ENCODE results near the gene GMPR. TPM values are rescaled to one million over a fixed set of nuclear protein-coding genes. Genes with fewer than 3 reads are reported as not detected.

Gene GMPR
- total RNA-seq, 1 experiment from 2014 or later, result 24.0 TPM

DNA sequence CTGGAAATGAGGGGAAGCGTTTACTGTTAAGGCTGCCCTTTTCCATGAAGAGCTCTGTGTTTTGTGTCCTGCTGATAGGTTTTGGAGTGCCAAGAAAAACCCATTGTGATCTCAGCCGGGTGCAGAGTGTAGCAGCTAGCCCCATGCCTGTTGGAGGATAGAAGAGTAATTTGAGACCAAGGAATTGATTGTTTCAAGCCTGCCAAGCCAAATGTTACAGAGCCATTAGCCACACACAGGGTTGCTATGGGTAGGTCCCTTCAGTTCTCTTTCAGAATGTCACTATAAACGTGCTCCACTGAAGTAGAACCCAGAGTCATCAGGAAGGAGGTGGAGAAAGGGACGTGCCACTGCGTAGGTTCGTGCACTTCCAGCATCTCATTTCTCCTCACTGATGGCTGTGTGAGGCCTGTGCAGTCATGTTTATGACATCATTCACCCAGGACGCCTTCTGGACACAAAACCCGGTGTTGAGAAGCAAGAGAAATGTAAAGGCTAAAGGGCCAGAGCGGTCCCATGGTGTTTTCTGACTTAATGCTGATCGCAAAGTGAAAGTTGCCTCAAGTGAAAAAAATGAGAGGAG lies 6.6 kb downstream of the GMPR start:
- Histone ChIP-seq H3K36me3 (ENCODE audit: control insufficient read depth in 1 of 2, insufficient read depth in 2 of 2, low read length in 2 of 2) (peaks cover under 1 to 8% of the 10 kb centered on the region in 2 experiments; a peak in 3 of 4 replicates), H3K9me2 (ENCODE audit: insufficient read depth) (no peaks in the 10 kb centered on the region), H3K4me1 (ENCODE audit: control insufficient read depth in 1 of 2, insufficient read depth in 2 of 2, low read length in 2 of 2) (peaks cover 3% of the 10 kb centered on the region in 2 experiments), H3K4me2 (ENCODE audit: low read length) (no peak overlapping the region), H3K27ac (ENCODE audit: low read depth, low read length) (no peak overlapping the region), H3K4me3 (replicated peaks in 1 of 2; ENCODE audit: low read depth in 1 of 2, low read length in 2 of 2) (no peak overlapping the region), H3K27me3 (ENCODE audit: insufficient read depth, low read length) (no peaks in the 10 kb centered on the region), H4K20me1 (ENCODE audit: insufficient read depth) (no peaks in the 10 kb centered on the region), H3K79me2 (ENCODE audit: insufficient read depth, low read length) (peaks cover 7% of the 10 kb centered on the region; the same call in 1 of the 2 replicates), H3K9ac (ENCODE audit: low read length) (no peak overlapping the region), H3K9me3 (ENCODE audit: control insufficient read depth in 1 of 2, insufficient read depth in 1 of 2, low read depth in 1 of 2, low read length in 2 of 2) (no peaks in the 10 kb centered on the region), H2AFZ (ENCODE audit: low read depth, low read length, poor library complexity, severe bottlenecking) (no peak overlapping the region)
- no TSS peak for BruUV-seq (replicated peaks)
- ChIA-PET POLR2A (no interaction called here), RAD21 (ENCODE audit: low non-redundant PET in 1 of 2, low total read pairs in 2 of 2, uncharacterized antibody in 2 of 2, unreplicated experiment in 2 of 2) (no interaction called here), CTCF (no interaction called here)
- no peak for ATAC-seq
- DNase-seq (ENCODE audit: low read depth, low spot score), result no peak
- intact Hi-C loops (cut with micrococcal nuclease), result no loop called here
- TF ChIP-seq YY1 (IDR thresholded peaks at IDR 0.05; ENCODE audit: extremely low read depth, insufficient replicate concordance, low read depth, low read length), result no peak
- no peak for TF ChIP-seq RAD21 (IDR thresholded peaks at IDR 0.05; ENCODE audit: low read depth)

DNA sequence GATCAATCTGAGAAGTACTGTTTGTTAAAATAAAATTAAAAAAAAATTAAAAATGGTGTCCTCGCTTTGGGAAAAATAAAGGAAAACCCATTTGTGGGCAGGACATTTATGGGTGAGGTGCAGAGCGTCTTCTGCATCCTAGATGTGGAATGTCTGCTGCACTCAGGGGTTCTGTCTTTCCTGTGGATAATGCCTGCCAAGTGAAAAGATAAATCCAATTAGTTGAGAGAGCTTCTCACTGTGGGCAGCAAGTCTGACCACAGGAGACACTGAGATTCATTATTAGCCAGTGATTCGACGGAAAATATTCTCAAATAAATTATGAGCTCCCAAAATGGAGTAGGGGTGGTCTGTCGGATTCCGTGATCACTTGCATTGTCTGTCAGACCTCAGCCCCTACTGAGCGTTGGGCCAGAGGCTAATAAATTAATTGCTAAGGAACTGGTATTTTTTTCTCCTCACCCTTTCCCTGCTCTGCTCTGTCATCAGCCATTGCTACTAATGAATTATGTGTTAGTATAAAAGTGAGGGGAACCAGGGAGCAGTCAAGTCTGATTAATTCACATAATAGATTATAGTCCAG lies 10.0 kb downstream of the GMPR start:
- CTCF ChIA-PET, result no interaction called here
- H3K4me3 ChIP-seq (replicated peaks in 1 of 2; ENCODE audit: low read depth in 1 of 2, low read length in 2 of 2), result no peak overlapping the region
- H2AFZ ChIP-seq (ENCODE audit: low read depth, low read length, poor library complexity, severe bottlenecking), result no peak overlapping the region
- H4K20me1 ChIP-seq (ENCODE audit: insufficient read depth), result no peaks in the 10 kb centered on the region
- intact Hi-C loops (cut with micrococcal nuclease), result no loop called here
- POLR2A ChIA-PET, result no interaction called here
- TF ChIP-seq, protein P1, sequence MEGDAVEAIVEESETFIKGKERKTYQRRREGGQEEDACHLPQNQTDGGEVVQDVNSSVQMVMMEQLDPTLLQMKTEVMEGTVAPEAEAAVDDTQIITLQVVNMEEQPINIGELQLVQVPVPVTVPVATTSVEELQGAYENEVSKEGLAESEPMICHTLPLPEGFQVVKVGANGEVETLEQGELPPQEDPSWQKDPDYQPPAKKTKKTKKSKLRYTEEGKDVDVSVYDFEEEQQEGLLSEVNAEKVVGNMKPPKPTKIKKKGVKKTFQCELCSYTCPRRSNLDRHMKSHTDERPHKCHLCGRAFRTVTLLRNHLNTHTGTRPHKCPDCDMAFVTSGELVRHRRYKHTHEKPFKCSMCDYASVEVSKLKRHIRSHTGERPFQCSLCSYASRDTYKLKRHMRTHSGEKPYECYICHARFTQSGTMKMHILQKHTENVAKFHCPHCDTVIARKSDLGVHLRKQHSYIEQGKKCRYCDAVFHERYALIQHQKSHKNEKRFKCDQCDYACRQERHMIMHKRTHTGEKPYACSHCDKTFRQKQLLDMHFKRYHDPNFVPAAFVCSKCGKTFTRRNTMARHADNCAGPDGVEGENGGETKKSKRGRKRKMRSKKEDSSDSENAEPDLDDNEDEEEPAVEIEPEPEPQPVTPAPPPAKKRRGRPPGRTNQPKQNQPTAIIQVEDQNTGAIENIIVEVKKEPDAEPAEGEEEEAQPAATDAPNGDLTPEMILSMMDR (IDR thresholded peaks at IDR 0.05 in 2 of 3, conservative IDR thresholded peaks at IDR 0.05 in 1 of 3; ENCODE audit: borderline replicate concordance in 1 of 3, insufficient read depth in 1 of 3, low read depth in 2 of 3, low read length in 2 of 3), result no peak
- TF ChIP-seq RAD21 (IDR thresholded peaks at IDR 0.05; ENCODE audit: low read depth) (no peak), ZNF274 (IDR thresholded peaks at IDR 0.05; ENCODE audit: low read depth, low read length) (no peak), SP1 (IDR thresholded peaks at IDR 0.05; ENCODE audit: low read depth) (no peak), TCF7L2 (IDR thresholded peaks at IDR 0.05; ENCODE audit: borderline replicate concordance, extremely low read depth, insufficient read depth, insufficient read length) (no peak)
- H3K79me2 ChIP-seq (ENCODE audit: insufficient read depth, low read length), result no peaks in the 10 kb centered on the region
- no peak for ATAC-seq
- no peak overlapping the region for H3K9ac ChIP-seq (ENCODE audit: low read length)
- H3K9me2 ChIP-seq (ENCODE audit: insufficient read depth), result no peaks in the 10 kb centered on the region
- no peak overlapping the region for H3K4me2 ChIP-seq (ENCODE audit: low read length)
- no peak for DNase-seq (ENCODE audit: low read depth, low spot score)
- H3K36me3 ChIP-seq (ENCODE audit: control insufficient read depth in 1 of 2, insufficient read depth in 2 of 2, low read length in 2 of 2), result peaks cover 4 to 8% of the 10 kb centered on the region in 2 experiments; a peak in 3 of 4 replicates
- no peaks in the 10 kb centered on the region for H3K4me1 ChIP-seq (ENCODE audit: control insufficient read depth in 1 of 2, insufficient read depth in 2 of 2, low read length in 2 of 2)
- no peaks in the 10 kb centered on the region for H3K27me3 ChIP-seq (ENCODE audit: insufficient read depth, low read length)
- H3K9me3 ChIP-seq (ENCODE audit: control insufficient read depth in 1 of 2, insufficient read depth in 1 of 2, low read depth in 1 of 2, low read length in 2 of 2), result no peaks in the 10 kb centered on the region
- RAD21 ChIA-PET (ENCODE audit: low non-redundant PET in 1 of 2, low total read pairs in 2 of 2, uncharacterized antibody in 2 of 2, unreplicated experiment in 2 of 2), result no interaction called here
- no peak overlapping the region for H3K27ac ChIP-seq (ENCODE audit: low read depth, low read length)
- BruUV-seq (replicated peaks), result no TSS peak
